Fibroblast of lung (primary cell): ENCODE results near the gene FCHSD1. TPM values are rescaled to one million over a fixed set of nuclear protein-coding genes. Genes with fewer than 3 reads are reported as not detected.

Experiments
- DNase-seq, 2 donors: peaks; one replicate each; pipeline versions ENCODE4 v3.0.0 to v3.0.0-alpha.2; 2010; ENCODE audit warnings: low read depth in 2 of 2
- H2AFZ ChIP-seq: 2 replicates; pipeline ENCODE4 v1.5.1; 2012; ENCODE audit warnings: low read length, control low read depth, inconsistent platforms
- H3K27ac ChIP-seq: 2 replicates; pipeline ENCODE4 v1.5.1; 2011; ENCODE audit warnings: low read length, control low read depth; ENCODE audit not compliant: insufficient read depth
- H3K27me3 ChIP-seq: 2 replicates; pipeline ENCODE4 v1.5.1; 2011; ENCODE audit warnings: mild to moderate bottlenecking, low read length; ENCODE audit not compliant: control insufficient read depth, insufficient read depth
- H3K36me3 ChIP-seq: 2 replicates; pipeline ENCODE4 v1.5.1; 2011; ENCODE audit warnings: low read length; ENCODE audit not compliant: control insufficient read depth, insufficient read depth
- H3K4me1 ChIP-seq: 2 replicates; pipeline ENCODE4 v1.5.1; 2011; ENCODE audit warnings: low read length; ENCODE audit not compliant: control insufficient read depth, insufficient read depth; ENCODE audit errors: extremely low read depth
- H3K4me2 ChIP-seq: 2 replicates; pipeline ENCODE4 v1.5.1; 2011; ENCODE audit warnings: low read length, control low read depth; ENCODE audit not compliant: insufficient read depth; ENCODE audit errors: extremely low read depth
- H3K4me3 ChIP-seq, 4 experiments: fragments of 200-600 bp in 1 of 4; sonication (generic) in 1 of 4; replicated peaks in 1 of 4; 2 replicates each; pipeline ENCODE4 v1.5.1; 2011 to 2016; ENCODE audit warnings: low read length in 4 of 4, low read depth in 3 of 4, mild to moderate bottlenecking in 3 of 4, control low read depth in 2 of 4, inconsistent platforms in 1 of 4, mixed read lengths in 1 of 4; ENCODE audit not compliant: insufficient read depth in 1 of 4; ENCODE audit errors: control extremely low read depth in 1 of 4
- H3K79me2 ChIP-seq: 2 replicates; pipeline ENCODE4 v1.5.1; 2012; ENCODE audit warnings: mild to moderate bottlenecking, low read length, inconsistent platforms; ENCODE audit not compliant: control insufficient read depth, insufficient read depth
- H3K9ac ChIP-seq: 2 replicates; pipeline ENCODE4 v1.5.1; 2011; ENCODE audit warnings: mild to moderate bottlenecking, low read length, control low read depth; ENCODE audit not compliant: insufficient read depth
- H3K9me3 ChIP-seq: 2 replicates; pipeline ENCODE4 v1.5.1; 2012; ENCODE audit warnings: low read depth, low read length; ENCODE audit not compliant: control insufficient read depth, insufficient read depth
- H4K20me1 ChIP-seq: 2 replicates; pipeline ENCODE4 v1.5.1; 2011; ENCODE audit warnings: low read length; ENCODE audit not compliant: control insufficient read depth, insufficient read depth; ENCODE audit errors: extremely low read depth
- EZH2 ChIP-seq: IDR thresholded peaks from 2 replicates; pipeline ENCODE4 v1.5.1; 2012; ENCODE audit warnings: low read length, control low read depth, mild to moderate bottlenecking; ENCODE audit errors: missing control alignments
- polyA plus RNA-seq, 2 donors: library from polyadenylated mRNA; depleted of rRNA in 1 of 2; stranded (reverse) in 1 of 2; unstranded in 1 of 2; fragments of >200 nt; gene quantifications; 2 replicates each; pipeline ENCODE4 v1.2.1, GENCODE V29; 2011 to 2012; ENCODE audit warnings: missing spikeins in 1 of 2
- total RNA-seq: library from RNA; depleted of rRNA; stranded (reverse); fragments of >200 nt; gene quantifications from 2 replicates; pipeline ENCODE4 v1.2.1, GENCODE V29; 2014
- TF ChIP-seq, protein P1 (sequence below), 2 donors: IDR thresholded peaks in 1 of 2; conservative IDR thresholded peaks in 1 of 2; 1 replicate in 1 of 2; 2 replicates in 1 of 2; pipeline ENCODE4 v1.5.1; 2011 to 2012; ENCODE audit warnings: low read length in 2 of 2, control low read depth in 1 of 2, inconsistent platforms in 1 of 2, low read depth in 1 of 2, mild to moderate bottlenecking in 1 of 2

The FCHSD1 gene
- total and polyA plus RNA-seq, 2 donors (not counting 1 experiment from before 2014, with no cell fraction given), result 19.1 to 25.6 TPM

DNA sequence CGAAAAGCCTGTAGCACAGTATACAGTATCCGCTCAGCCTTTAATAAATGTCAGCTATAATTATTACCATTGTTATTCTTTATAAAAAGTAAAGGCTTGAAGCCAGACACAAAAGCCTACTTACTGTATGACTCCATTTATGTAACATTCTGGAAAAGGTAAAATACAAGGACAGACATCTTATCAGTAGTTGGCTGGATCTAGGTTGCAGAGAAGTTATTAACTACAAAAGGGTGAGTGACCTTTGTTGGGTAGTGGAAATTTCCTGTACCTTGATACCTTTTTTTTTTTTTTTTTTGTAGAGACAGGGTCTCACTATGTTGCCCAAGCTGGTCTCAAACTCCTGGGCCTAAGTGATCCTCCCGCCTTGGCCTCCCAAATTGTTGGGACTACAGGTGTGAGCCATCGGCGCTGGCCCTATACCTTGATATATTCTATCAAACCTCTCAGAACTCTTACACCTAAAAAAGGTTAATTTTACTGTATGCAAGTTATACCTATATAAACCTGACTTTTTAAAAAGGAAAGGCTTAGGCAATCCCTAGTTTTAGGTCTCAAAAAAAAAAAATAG is 20.6 kb downstream of the FCHSD1 start:
- Histone ChIP-seq H3K36me3 (peaks cover 10% of the 10 kb centered on the region), H3K79me2 (peaks cover 32% of the 10 kb centered on the region), H2AFZ (no peak overlapping the region), H3K4me2 (no peak overlapping the region), H3K9ac (no peak overlapping the region), H3K27ac (no peak overlapping the region), H3K4me1 (peaks cover 2% of the 10 kb centered on the region), H3K4me3 (no peak overlapping the region), H3K9me3 (no peaks in the 10 kb centered on the region), H4K20me1 (no peaks in the 10 kb centered on the region), H3K27me3 (no peaks in the 10 kb centered on the region)
- no peak for TF ChIP-seq EZH2
- TF ChIP-seq, protein P1, sequence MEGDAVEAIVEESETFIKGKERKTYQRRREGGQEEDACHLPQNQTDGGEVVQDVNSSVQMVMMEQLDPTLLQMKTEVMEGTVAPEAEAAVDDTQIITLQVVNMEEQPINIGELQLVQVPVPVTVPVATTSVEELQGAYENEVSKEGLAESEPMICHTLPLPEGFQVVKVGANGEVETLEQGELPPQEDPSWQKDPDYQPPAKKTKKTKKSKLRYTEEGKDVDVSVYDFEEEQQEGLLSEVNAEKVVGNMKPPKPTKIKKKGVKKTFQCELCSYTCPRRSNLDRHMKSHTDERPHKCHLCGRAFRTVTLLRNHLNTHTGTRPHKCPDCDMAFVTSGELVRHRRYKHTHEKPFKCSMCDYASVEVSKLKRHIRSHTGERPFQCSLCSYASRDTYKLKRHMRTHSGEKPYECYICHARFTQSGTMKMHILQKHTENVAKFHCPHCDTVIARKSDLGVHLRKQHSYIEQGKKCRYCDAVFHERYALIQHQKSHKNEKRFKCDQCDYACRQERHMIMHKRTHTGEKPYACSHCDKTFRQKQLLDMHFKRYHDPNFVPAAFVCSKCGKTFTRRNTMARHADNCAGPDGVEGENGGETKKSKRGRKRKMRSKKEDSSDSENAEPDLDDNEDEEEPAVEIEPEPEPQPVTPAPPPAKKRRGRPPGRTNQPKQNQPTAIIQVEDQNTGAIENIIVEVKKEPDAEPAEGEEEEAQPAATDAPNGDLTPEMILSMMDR (conservative IDR thresholded peaks at IDR 0.05 in 1 of 2, IDR thresholded peaks at IDR 0.05 in 1 of 2; ENCODE audit: low read depth in 1 of 2, low read length in 2 of 2), result no peak
- no peak for DNase-seq

DNA sequence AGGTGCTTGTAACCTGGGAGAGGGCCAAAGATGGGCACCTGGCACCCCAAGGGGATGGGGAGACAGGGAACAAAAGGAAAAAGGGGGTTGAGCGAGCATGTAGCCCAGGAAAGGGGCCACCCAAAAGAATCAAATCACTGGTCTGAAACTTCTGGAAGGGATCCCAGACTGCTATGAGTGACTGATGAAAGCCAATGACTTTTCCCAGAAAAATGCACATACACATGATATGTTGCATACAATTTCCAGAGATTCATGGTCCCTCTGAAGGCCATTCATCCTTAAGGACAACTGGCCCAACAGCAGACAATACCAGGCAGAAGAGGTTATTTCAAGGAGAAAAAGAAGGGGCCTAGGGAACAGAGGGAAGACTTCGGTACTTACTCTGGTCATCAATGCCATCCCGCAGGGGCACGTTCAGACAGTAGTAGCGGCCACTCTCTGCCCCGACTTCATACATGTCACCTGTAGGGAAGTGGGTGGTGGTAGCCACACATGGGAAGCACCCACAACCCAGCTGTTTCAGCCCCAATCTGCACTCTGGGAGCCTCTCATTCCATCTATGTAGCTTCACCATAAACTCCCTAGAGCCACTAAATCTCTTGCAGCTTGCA is 22.9 kb downstream of the FCHSD1 start:
- Histone ChIP-seq H3K4me3 (no peak overlapping the region), H3K9ac (no peak overlapping the region), H3K4me1 (no peaks in the 10 kb centered on the region), H3K36me3 (peaks cover 18% of the 10 kb centered on the region), H3K79me2 (peaks cover 15% of the 10 kb centered on the region), H2AFZ (no peak overlapping the region), H3K9me3 (no peaks in the 10 kb centered on the region), H3K4me2 (no peak overlapping the region), H3K27ac (no peak overlapping the region), H3K27me3 (no peaks in the 10 kb centered on the region), H4K20me1 (no peaks in the 10 kb centered on the region)
- TF ChIP-seq EZH2, result no peak
- TF ChIP-seq, protein P1 (conservative IDR thresholded peaks at IDR 0.05 in 1 of 2, IDR thresholded peaks at IDR 0.05 in 1 of 2; ENCODE audit: low read depth in 1 of 2, low read length in 2 of 2), result no peak
- DNase-seq, result peak in 1 of 2 donors; percentile 51

DNA sequence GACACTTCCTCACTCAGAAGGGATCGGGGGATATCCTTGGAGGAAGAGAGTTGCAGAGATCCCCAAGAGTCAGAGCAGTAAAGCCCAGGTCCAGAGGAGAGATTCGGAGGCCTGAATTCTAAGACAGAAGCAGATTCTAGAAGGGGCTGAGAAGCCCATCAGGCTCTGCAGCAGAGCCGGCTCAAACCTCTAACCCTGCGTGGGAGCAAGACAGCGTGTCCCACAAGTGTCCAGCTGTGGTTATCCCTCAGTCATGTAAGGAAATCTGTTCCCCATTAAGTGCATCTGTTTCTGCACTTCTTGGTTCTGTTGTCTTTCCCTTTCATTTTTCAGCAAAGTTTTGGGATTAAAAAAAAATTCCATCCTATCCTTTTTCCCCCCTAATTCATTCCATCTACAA is 27.6 kb downstream of the FCHSD1 start:
- Histone ChIP-seq H3K27ac (no peak overlapping the region), H3K36me3 (peaks cover 12% of the 10 kb centered on the region)
- no peak for DNase-seq

More for the DNA sequence above, 27.6 kb downstream of the FCHSD1 start:
- no peak for TF ChIP-seq EZH2
- TF ChIP-seq, protein P1 (conservative IDR thresholded peaks at IDR 0.05 in 1 of 2, IDR thresholded peaks at IDR 0.05 in 1 of 2; ENCODE audit: low read depth in 1 of 2, low read length in 2 of 2), result no peak
- Histone ChIP-seq H3K9me3 (no peaks in the 10 kb centered on the region), H3K79me2 (no peaks in the 10 kb centered on the region), H3K27me3 (no peaks in the 10 kb centered on the region), H2AFZ (no peak overlapping the region), H3K4me2 (no peak overlapping the region), H3K4me1 (no peaks in the 10 kb centered on the region), H3K9ac (no peak overlapping the region), H4K20me1 (no peaks in the 10 kb centered on the region), H3K4me3 (no peak overlapping the region)
